ENCODE data around the gene CTNNBIP1.
A peak's percentile ranks its signal among the peaks of the same experiment; 100 is the strongest.

Gene CTNNBIP1

GRCh38 chr1:9877962-9878361 is 32.1 kb downstream of the CTNNBIP1 start:
- DNase-seq (ENCODE audit: low spot score), result no peak

GRCh38 chr1:9875636-9876000 is 34.5 kb downstream of the CTNNBIP1 start:
- DNase-seq (ENCODE audit: low spot score), result peak; percentile 25

- DNase-seq (ENCODE audit: low spot score), result peak; percentile 70
Measured at GRCh38 chr1:9874959-9875635, 35.0 kb downstream of the CTNNBIP1 start.

- DNase-seq (ENCODE audit: low spot score), result no peak
Measured at GRCh38 chr1:9874412-9874811, 35.7 kb downstream of the CTNNBIP1 start.

- DNase-seq (ENCODE audit: low spot score), result no peak
Measured at GRCh38 chr1:9873992-9874391, 36.1 kb downstream of the CTNNBIP1 start.

- no peak for DNase-seq (ENCODE audit: low spot score)
Measured at GRCh38 chr1:9873385-9873784, 36.7 kb downstream of the CTNNBIP1 start.

- no peak for DNase-seq (ENCODE audit: low spot score)
Measured at GRCh38 chr1:9872430-9873165, 37.5 kb downstream of the CTNNBIP1 start.

- DNase-seq (ENCODE audit: low spot score), result no peak
Measured at GRCh38 chr1:9871707-9872425, 38.2 kb downstream of the CTNNBIP1 start.

- no peak for DNase-seq (ENCODE audit: low spot score)
Measured at GRCh38 chr1:9871021-9871420, 39.0 kb downstream of the CTNNBIP1 start.

- DNase-seq (ENCODE audit: low spot score), result no peak
Measured at GRCh38 chr1:9870572-9870971, 39.5 kb downstream of the CTNNBIP1 start.

GRCh38 chr1:9869831-9870251 is 40.2 kb downstream of the CTNNBIP1 start:
- no peak for DNase-seq (ENCODE audit: low spot score)

- no peak for DNase-seq (ENCODE audit: low spot score)
Measured at GRCh38 chr1:9868244-9868590, 41.9 kb downstream of the CTNNBIP1 start.

GRCh38 chr1:9867408-9868243 is 42.4 kb downstream of the CTNNBIP1 start:
- DNase-seq (ENCODE audit: low spot score), result peak; percentile 66

- DNase-seq (ENCODE audit: low spot score), result no peak
Measured at GRCh38 chr1:9866836-9867235, 43.2 kb downstream of the CTNNBIP1 start.

GRCh38 chr1:9865724-9866123 is 44.3 kb downstream of the CTNNBIP1 start:
- no peak for DNase-seq (ENCODE audit: low spot score)

- DNase-seq (ENCODE audit: low spot score), result no peak
Measured at GRCh38 chr1:9863371-9863770, 46.7 kb downstream of the CTNNBIP1 start.

- no peak for DNase-seq (ENCODE audit: low spot score)
Measured at GRCh38 chr1:9861360-9861759, 48.7 kb downstream of the CTNNBIP1 start.

GRCh38 chr1:9860887-9861286 is 49.2 kb downstream of the CTNNBIP1 start:
- DNase-seq (ENCODE audit: low spot score), result no peak

- DNase-seq (ENCODE audit: low spot score), result no peak
Measured at GRCh38 chr1:9859281-9860014, 50.6 kb downstream of the CTNNBIP1 start.

GRCh38 chr1:9858293-9859035 is 51.6 kb downstream of the CTNNBIP1 start:
- no peak for DNase-seq (ENCODE audit: low spot score)

GRCh38 chr1:9855186-9855585 is 54.9 kb downstream of the CTNNBIP1 start:
- DNase-seq (ENCODE audit: low spot score), result no peak
